NCI-H1436 (cell line): ENCODE measurements around the gene GALM.
"Not testable (repeated sequence)": the region's sequence is repeated elsewhere in the genome, so short reads cannot be mapped to it uniquely, and the experiment has no call there.

Experiments used
- DNase-seq: peaks from one replicate; lab custom pipeline; 2025; lab: John Stamatoyannopoulos, UW

The GALM gene

GRCh38 chr2:38742797-38743559 lies 77.1 kb downstream of the GALM start:
- no peak for DNase-seq

- no peak for DNase-seq
These were observed 77.9 kb downstream of the GALM start for GRCh38 chr2:38743672-38744398.

- DNase-seq = no peak
These were observed 78.5 kb downstream of the GALM start for GRCh38 chr2:38744399-38744780.

- DNase-seq = no peak
These were observed 79.4 kb downstream of the GALM start for GRCh38 chr2:38745267-38745666.

- no peak for DNase-seq
These were observed 81.1 kb downstream of the GALM start for GRCh38 chr2:38747007-38747424.

GRCh38 chr2:38747819-38748218 lies 81.9 kb downstream of the GALM start:
- DNase-seq = no peak

GRCh38 chr2:38748391-38748790 lies 82.5 kb downstream of the GALM start:
- DNase-seq = no peak

GRCh38 chr2:38748943-38749804 lies 83.3 kb downstream of the GALM start:
- DNase-seq = no peak

- DNase-seq = peak; percentile 30
These were observed 84.3 kb downstream of the GALM start for GRCh38 chr2:38750011-38750890.

- DNase-seq = peak; percentile 98
These were observed 85.1 kb downstream of the GALM start, which contains the start of gene SRSF7 for GRCh38 chr2:38750891-38751595. SRSF7 (minus strand) TSS chr2:38751361; CDS start chr2:38751256, 105 bp downstream.

- no peak for DNase-seq
These were observed 85.9 kb downstream of the GALM start for GRCh38 chr2:38751596-38752410.

GRCh38 chr2:38754049-38754448 lies 88.1 kb downstream of the GALM start:
- DNase-seq = no peak

- DNase-seq = no peak
These were observed 88.6 kb downstream of the GALM start for GRCh38 chr2:38754506-38754905.

- not testable (repeated sequence) for DNase-seq
These were observed 90.0 kb downstream of the GALM start for GRCh38 chr2:38755891-38756290.

- no peak for DNase-seq
These were observed 97.3 kb downstream of the GALM start for GRCh38 chr2:38763228-38763627.

- DNase-seq = no peak
These were observed 97.8 kb downstream of the GALM start for GRCh38 chr2:38763728-38764127.

GRCh38 chr2:38765149-38765548 lies 99.2 kb downstream of the GALM start:
- no peak for DNase-seq

- DNase-seq = no peak
These were observed 99.6 kb downstream of the GALM start for GRCh38 chr2:38765551-38765950.

- DNase-seq = no peak
These were observed 105.7 kb downstream of the GALM start for GRCh38 chr2:38771632-38772031.
